NB4 (cell line): ENCODE data around the gene SMCO4.

Experiments used
- CTCF ChIP-seq: IDR thresholded peaks from one replicate; pipeline ENCODE4 v1.5.1; 2012; ENCODE audit warnings: low read depth, low read length
- MYC ChIP-seq: IDR thresholded peaks from 2 replicates; pipeline ENCODE4 v1.6.1; 2011; ENCODE audit warnings: low read depth, low read length
- POLR2A ChIP-seq: IDR thresholded peaks from 2 replicates; pipeline ENCODE4 v1.6.1; 2011; ENCODE audit warnings: mild to moderate bottlenecking; ENCODE audit not compliant: insufficient read length; ENCODE audit errors: extremely low read depth

- TF ChIP-seq CTCF (peak; percentile 69), POLR2A (no peak), MYC (peak; percentile 78)
These were observed at the start of gene SMCO4 for GRCh38 chr11:93543292-93543977.
